GM18505 (cell line): ENCODE results near the gene CEP57.
"Not testable (repeated sequence)": the region's sequence is repeated elsewhere in the genome, so short reads cannot be mapped to it uniquely, and the experiment has no call there.

ENCODE experiments used
- ATAC-seq: cut with Tn5 transposase; IDR thresholded peaks from one replicate; pipeline ENCODE4 v1.9.1; 2021; ENCODE audit not compliant: unreplicated experiment
- POLR2A ChIP-seq: IDR thresholded peaks from 4 replicates; pipeline ENCODE4 v1.6.1; 2011; ENCODE audit warnings: borderline replicate concordance; ENCODE audit not compliant: insufficient read depth, insufficient read length; ENCODE audit errors: extremely low read depth

Gene CEP57

GRCh38 chr11:95849087-95849825 is 59.0 kb downstream of the CEP57 start:
- no peak for TF ChIP-seq POLR2A
- ATAC-seq: no peak

DNA sequence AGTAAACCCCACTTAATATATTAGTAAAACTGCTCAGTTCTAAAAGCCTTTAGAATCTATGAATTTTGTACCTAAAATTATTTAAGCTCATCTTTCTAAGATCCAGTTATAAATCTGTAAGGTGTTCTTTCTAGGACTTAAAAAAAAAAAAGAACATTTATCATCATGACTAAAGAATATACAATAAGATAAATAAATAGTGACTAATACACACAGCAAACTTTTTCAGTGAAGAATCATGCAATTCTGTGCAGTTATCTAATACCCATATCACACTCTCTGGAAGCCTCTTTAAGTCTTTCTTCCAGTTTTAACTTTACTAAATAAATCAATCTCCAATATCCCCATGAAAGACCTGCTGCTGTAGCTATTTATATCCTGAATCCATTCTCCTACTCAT is 59.8 kb downstream of the CEP57 start:
- TF ChIP-seq POLR2A: no peak
- ATAC-seq: no peak

DNA sequence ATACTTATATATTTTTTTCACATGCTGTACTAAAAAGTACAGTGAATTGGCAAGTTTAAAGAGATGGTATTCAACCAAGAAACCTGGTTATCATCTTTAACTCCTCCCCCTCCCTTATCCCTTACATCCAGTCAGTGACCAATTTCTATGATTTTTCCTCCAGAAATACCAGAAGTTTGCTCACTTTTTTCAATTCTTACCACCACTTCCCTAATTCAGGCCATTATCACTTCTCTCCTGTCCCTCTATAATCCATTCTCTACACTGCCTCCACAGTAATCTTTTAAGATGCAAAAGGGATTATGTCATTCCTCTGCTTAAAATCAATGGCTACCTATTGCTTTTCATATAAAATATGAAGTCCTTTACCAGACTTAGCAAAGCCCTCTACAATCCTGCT is 62.8 kb downstream of the CEP57 start:
- TF ChIP-seq POLR2A: no peak
- ATAC-seq: no peak

DNA sequence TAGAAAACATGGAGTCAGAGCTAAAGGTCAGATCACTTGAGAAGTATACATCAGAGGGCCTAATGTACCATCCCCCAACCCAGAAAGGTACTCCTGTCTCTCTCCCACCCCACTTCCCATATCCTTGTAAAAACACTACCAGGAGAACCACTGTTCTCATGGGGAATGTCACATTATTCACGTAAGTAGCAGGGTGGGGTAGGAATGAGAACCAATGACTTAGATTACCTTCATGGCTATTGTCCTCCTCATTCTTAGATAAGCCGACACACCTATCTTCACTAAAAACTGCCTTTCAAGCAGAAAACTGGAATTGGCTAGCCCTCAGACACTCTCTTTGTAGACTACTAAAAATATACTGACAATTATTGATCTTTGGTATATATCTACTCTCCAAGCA is 63.6 kb downstream of the CEP57 start:
- TF ChIP-seq POLR2A: no peak
- no peak for ATAC-seq

GRCh38 chr11:95854362-95854761 is 64.1 kb downstream of the CEP57 start:
- ATAC-seq: not testable (repeated sequence)

DNA sequence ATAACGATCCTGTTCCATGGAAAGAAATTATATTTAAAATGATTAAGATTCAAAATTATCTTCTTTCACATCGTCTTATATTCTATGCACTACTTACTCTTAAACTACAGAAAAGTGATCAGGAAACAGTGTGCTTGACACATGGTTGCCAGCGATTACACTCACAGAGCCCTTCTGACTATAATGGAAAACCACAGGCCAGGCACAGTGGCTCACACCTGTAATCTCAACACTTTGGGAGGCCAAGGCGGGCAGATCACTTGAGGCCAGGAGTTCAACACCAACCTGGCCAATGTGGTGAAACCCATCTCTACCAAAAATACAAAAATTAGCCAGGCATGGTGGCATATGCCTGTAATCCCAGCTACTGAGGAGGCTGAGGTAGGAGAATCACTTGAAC is 69.7 kb downstream of the CEP57 start:
- ATAC-seq: not testable (repeated sequence)

GRCh38 chr11:95863486-95864140 is 73.3 kb downstream of the CEP57 start:
- no peak for ATAC-seq
- TF ChIP-seq POLR2A: no peak

DNA sequence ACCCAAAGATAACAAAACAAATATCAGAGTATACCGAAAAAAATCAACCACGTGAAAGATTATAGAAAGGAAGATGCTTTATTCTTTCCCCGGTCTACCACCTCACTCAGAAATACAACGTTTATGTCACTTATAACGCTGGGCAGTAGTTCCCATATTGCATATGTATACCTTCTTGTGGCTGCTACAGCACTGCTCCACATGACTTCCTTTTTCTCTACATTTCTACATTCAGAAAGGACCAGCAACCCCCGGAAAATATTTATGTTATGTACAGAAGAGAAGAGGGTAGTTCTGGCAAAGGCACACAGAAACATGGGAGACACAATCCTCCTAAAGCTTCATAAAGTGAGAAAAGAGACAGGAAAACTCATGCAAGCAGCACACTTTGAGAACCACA is 76.8 kb downstream of the CEP57 start:
- no peak for TF ChIP-seq POLR2A
- no peak for ATAC-seq

- not testable (repeated sequence) for ATAC-seq
Observed at GRCh38 chr11:95870877-95871276, 80.6 kb downstream of the CEP57 start.

- ATAC-seq: no peak
- no peak for TF ChIP-seq POLR2A
Observed at GRCh38 chr11:95877291-95877690, 87.0 kb downstream of the CEP57 start.
